Stomach (tissue), 4 donors: Measurements from ENCODE around the gene CDH1.

Experiments
- CTCF ChIP-seq, 7 experiments: fragments of 450-650 bp in 4 of 7; fragments of 200-600 bp in 3 of 7; sonication (generic) in 3 of 7; IDR thresholded peaks; one replicate each; pipeline ENCODE4 v1.5.1; 2016 to 2019; ENCODE audit warnings: antibody characterized with exemption in 7 of 7, control low read depth in 2 of 7, mild to moderate bottlenecking in 1 of 7
- EP300 ChIP-seq: sonication (generic); formaldehyde crosslinking; IDR thresholded peaks from one replicate; pipeline ENCODE4 v1.6.1; 2017; ENCODE audit warnings: antibody characterized with exemption
- POLR2A ChIP-seq, 4 donors: fragments of 450-650 bp; IDR thresholded peaks; one replicate each; pipeline ENCODE4 v1.6.1; 2016; ENCODE audit warnings: antibody characterized with exemption in 4 of 4, control low read depth in 2 of 4, mild to moderate bottlenecking in 1 of 4, moderate library complexity in 1 of 4
- POLR2AphosphoS5 ChIP-seq, 3 donors: sonication (generic); formaldehyde crosslinking; IDR thresholded peaks; one replicate each; pipeline ENCODE4 v1.6.1; 2016; ENCODE audit warnings: antibody characterized with exemption in 3 of 3

GRCh38 chr16:68750193-68750695 lies 13.2 kb downstream of the CDH1 start:
- no peak for TF ChIP-seq CTCF (IDR thresholded peaks at IDR 0.05)
- TF ChIP-seq EP300, result no peak
- no peak for TF ChIP-seq POLR2A (IDR thresholded peaks at IDR 0.05)
- TF ChIP-seq POLR2AphosphoS5 (IDR thresholded peaks at IDR 0.05), result no peak
